Chondrocyte (in vitro differentiated cells): ENCODE data around the gene SAMSN1. TPM values are rescaled to one million over a fixed set of nuclear protein-coding genes. Genes with fewer than 3 reads are reported as not detected.

Source experiments
- DNase-seq: peaks from one replicate; pipeline ENCODE4 v3.0.0; 2021; ENCODE audit warnings: mixed read lengths, low spot score
- H3K27ac Mint-ChIP-seq: one replicate; pipeline ENCODE4 v1.8.0; 2021; ENCODE audit warnings: mild to moderate bottlenecking, moderate library complexity, mixed read lengths; ENCODE audit not compliant: unreplicated experiment
- H3K27me3 Mint-ChIP-seq: 2 replicates; pipeline ENCODE4 v1.8.0; 2021; ENCODE audit warnings: low read depth, mixed read lengths
- H3K36me3 Mint-ChIP-seq: 2 replicates; pipeline ENCODE4 v1.8.0; 2021; ENCODE audit warnings: low read depth, mixed read lengths
- H3K4me1 Mint-ChIP-seq: 2 replicates; pipeline ENCODE4 v1.8.0; 2021; ENCODE audit warnings: low read depth, mild to moderate bottlenecking, mixed read lengths
- H3K4me3 Mint-ChIP-seq: one replicate; pipeline ENCODE4 v1.8.0; 2021; ENCODE audit warnings: mild to moderate bottlenecking, moderate library complexity, mixed read lengths; ENCODE audit not compliant: unreplicated experiment
- H3K9me3 Mint-ChIP-seq: 2 replicates; pipeline ENCODE4 v1.8.0; 2021; ENCODE audit warnings: low read depth, mixed read lengths
- CTCF ChIP-seq: fragments of 200-600 bp; sonication (generic); IDR thresholded peaks from 2 replicates; pipeline ENCODE4 v1.5.0; 2021; ENCODE audit warnings: antibody characterized with exemption, mild to moderate bottlenecking, moderate library complexity
- total RNA-seq: library from RNA; stranded (reverse); gene quantifications from 3 replicates; pipeline ENCODE4 v1.2.1, GENCODE V29; 2021

The SAMSN1 gene
- total RNA-seq, 1 donor from 2014 or later, result not detected

DNA sequence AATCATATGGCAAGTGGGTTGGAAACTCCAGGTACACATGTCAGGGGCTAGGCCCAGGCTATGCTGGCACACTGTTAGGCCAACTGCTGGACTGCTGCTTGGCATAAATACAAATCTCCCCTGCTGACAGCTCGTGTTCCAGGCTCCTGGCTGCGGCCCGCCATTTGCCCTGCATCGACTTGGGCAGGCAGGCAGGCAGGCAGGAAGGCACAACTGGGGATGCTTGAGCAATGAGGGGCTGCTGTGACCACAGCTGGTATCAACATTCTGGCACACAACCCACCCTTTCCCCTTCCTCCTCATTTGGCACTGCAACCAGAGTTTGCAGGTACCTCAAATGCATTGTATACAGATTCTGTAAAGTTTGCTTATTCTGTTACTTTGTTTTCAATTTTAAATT lies 53.2 kb downstream of the SAMSN1 start:
- no peaks in the 10 kb centered on the region for H3K4me1 Mint-ChIP-seq
- no peak for TF ChIP-seq CTCF
- no peak overlapping the region for H3K4me3 Mint-ChIP-seq
- H3K9me3 Mint-ChIP-seq, result peaks cover 3% of the 10 kb centered on the region
- H3K27ac Mint-ChIP-seq, result no peak overlapping the region
- H3K27me3 Mint-ChIP-seq, result no peaks in the 10 kb centered on the region
- no peaks in the 10 kb centered on the region for H3K36me3 Mint-ChIP-seq
- no peak for DNase-seq

DNA sequence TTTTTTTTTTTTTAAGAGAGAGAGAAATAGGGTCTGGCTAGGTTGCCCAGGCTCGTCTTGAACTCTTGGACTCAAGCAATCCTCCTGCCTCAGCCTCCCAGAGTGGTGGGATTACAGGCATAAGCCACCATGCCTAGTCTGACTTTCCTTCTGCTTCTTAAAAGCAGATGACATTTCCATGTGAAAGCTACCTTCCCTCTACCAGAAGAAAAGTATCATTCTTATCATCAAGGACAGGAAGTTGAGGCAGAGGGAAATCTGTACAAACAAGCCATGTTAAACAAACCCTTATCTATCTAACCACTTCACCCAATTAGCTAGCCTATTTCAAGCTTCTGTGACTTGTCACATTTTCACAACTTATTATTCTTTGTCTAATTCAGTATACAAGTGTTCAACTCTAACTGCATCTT lies 54.8 kb downstream of the SAMSN1 start:
- peaks cover 3% of the 10 kb centered on the region for H3K9me3 Mint-ChIP-seq
- TF ChIP-seq CTCF, result no peak

DNA sequence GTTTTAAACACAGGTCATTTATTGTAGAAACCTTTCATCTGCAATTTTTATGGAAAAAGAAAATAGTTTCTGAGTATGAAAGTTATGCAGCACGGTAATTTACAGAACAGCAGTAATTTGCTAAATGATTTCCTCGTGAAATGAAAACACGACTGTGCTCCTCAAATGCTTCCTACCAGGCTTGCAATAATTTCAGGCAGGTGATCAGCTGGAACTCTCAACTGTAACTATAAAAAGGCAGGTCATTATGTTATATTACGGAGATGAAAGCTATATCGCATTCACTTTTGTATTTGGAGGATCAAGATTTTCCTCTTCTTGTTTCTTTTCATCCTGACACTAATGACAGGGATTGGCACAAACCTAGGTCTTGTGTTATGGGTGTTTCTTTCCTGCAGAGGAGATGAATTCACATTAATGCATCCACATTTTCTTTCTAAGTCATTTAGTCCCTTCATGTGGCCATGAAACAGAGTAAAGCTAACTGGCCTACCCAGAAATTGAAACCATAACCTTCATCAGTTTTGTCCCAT lies 57.4 kb downstream of the SAMSN1 start:
- no peak overlapping the region for H3K27ac Mint-ChIP-seq
- H3K27me3 Mint-ChIP-seq, result no peaks in the 10 kb centered on the region
- no peaks in the 10 kb centered on the region for H3K36me3 Mint-ChIP-seq
- no peaks in the 10 kb centered on the region for H3K4me1 Mint-ChIP-seq
- no peak overlapping the region for H3K4me3 Mint-ChIP-seq
- no peak for TF ChIP-seq CTCF
- H3K9me3 Mint-ChIP-seq, result no peaks in the 10 kb centered on the region
- no peak for DNase-seq

More for the DNA sequence above, 54.8 kb downstream of the SAMSN1 start:
- Mint-ChIP-seq H3K27me3 (no peaks in the 10 kb centered on the region), H3K4me1 (no peaks in the 10 kb centered on the region), H3K4me3 (no peak overlapping the region), H3K27ac (no peak overlapping the region), H3K36me3 (no peaks in the 10 kb centered on the region)
- no peak for DNase-seq

- no peak for TF ChIP-seq CTCF
- Mint-ChIP-seq H3K4me3 (no peak overlapping the region), H3K9me3 (peaks cover 6% of the 10 kb centered on the region), H3K4me1 (no peaks in the 10 kb centered on the region), H3K27me3 (no peaks in the 10 kb centered on the region), H3K36me3 (no peaks in the 10 kb centered on the region), H3K27ac (no peak overlapping the region)
- DNase-seq, result no peak
Measured at GRCh38 chr21:14487490-14488432, 58.4 kb downstream of the SAMSN1 start.

GRCh38 chr21:14486869-14487268 lies 59.2 kb downstream of the SAMSN1 start:
- Mint-ChIP-seq H3K27ac (no peak overlapping the region), H3K36me3 (no peaks in the 10 kb centered on the region), H3K27me3 (no peaks in the 10 kb centered on the region), H3K4me1 (no peaks in the 10 kb centered on the region), H3K4me3 (no peak overlapping the region), H3K9me3 (peaks cover 9% of the 10 kb centered on the region)
- no peak for DNase-seq
- TF ChIP-seq CTCF, result no peak
